Muscle layer of duodenum (tissue), 2 donors: ENCODE measurements around the gene BNIPL.

ENCODE experiments used
- H3K27ac ChIP-seq: one replicate; pipeline ENCODE4 v1.7.0; 2013; ENCODE audit warnings: mild to moderate bottlenecking, low read length
- H3K27me3 ChIP-seq: one replicate; pipeline ENCODE4 v1.7.0; 2013; ENCODE audit warnings: low read depth, mild to moderate bottlenecking, control low read depth, low read length
- H3K36me3 ChIP-seq, 2 donors: one replicate each; pipeline ENCODE4 v1.7.0; 2013; ENCODE audit warnings: low read length in 2 of 2, control low read depth in 1 of 2, mild to moderate bottlenecking in 1 of 2; ENCODE audit not compliant: insufficient read depth in 2 of 2, control insufficient read depth in 1 of 2
- H3K4me1 ChIP-seq, 2 donors: one replicate each; pipeline ENCODE4 v1.7.0; 2013; ENCODE audit warnings: low read length in 2 of 2, mild to moderate bottlenecking in 2 of 2, control low read depth in 1 of 2, moderate library complexity in 1 of 2; ENCODE audit not compliant: insufficient read depth in 2 of 2, control insufficient read depth in 1 of 2
- H3K4me3 ChIP-seq, 2 donors: one replicate each; pipeline ENCODE4 v1.7.0; 2013; ENCODE audit warnings: low read length in 2 of 2, low read depth in 1 of 2, mild to moderate bottlenecking in 1 of 2
- H3K9me3 ChIP-seq, 2 donors: one replicate each; pipeline ENCODE4 v1.7.0; 2013; ENCODE audit warnings: low read length in 2 of 2, control low read depth in 1 of 2, mild to moderate bottlenecking in 1 of 2; ENCODE audit not compliant: control insufficient read depth in 1 of 2
- donor health status: healthy.

The BNIPL gene

DNA sequence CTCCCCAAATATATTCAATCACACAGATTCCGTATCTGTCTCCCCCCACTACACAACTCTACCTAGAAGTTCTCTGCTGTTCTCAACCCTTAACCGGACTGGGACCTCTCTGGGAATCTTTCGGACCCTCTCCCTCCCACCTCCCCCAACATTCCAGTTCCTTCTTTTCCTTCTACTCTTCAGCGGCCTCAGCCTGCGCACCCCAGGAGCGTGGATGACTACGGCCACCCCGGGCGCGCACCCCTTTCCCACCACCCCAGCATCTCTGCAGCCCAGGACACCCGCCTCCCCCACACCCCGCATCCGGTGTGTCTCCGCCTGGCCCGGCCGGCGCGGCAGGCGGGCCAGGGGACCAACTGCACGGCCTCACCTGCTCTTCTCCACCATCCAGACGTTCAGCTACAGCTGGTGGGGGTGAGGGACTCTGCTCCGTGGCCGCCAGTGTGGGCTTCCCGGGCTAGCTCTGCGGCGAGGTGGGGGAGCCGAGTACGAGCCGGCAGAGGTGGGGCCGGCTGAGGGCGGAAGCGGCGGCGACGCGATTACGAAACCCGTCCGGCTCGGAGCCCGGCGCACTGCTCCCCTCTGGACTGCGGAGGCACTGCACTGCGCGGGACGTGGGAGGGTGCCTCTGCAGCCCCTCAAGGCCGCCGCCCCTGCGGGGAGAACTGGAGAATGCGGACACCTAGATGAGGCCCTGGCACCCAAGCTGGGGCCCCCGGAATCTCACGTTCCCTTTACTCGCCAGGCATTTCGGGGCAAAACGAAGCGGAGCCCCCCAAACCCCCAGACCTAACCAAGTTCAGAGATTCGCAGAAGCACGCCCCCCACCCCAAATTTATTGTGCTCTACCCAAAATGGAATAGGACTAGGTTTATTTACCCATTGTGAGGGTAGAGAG, 23.0 kb downstream of the BNIPL start, which contains the start of gene CDC42SE1:
CDC42SE1 (minus strand) TSS at position 514 of the 898 bp plus-strand sequence. CDS start 3,892 bp downstream, outside the sequence.
- Histone ChIP-seq H3K4me1 (peaks cover 7 to 41% of the 10 kb centered on the region in 2 donors), H3K27me3 (no peaks in the 10 kb centered on the region), H3K4me3 (peak within 1 kb of the TSS; percentile 90 to 99), H3K27ac (peak within 1 kb of the TSS; percentile 98), H3K9me3 (no peaks in the 10 kb centered on the region), H3K36me3 (peaks cover 19 to 34% of the 10 kb centered on the region in 2 donors)

DNA sequence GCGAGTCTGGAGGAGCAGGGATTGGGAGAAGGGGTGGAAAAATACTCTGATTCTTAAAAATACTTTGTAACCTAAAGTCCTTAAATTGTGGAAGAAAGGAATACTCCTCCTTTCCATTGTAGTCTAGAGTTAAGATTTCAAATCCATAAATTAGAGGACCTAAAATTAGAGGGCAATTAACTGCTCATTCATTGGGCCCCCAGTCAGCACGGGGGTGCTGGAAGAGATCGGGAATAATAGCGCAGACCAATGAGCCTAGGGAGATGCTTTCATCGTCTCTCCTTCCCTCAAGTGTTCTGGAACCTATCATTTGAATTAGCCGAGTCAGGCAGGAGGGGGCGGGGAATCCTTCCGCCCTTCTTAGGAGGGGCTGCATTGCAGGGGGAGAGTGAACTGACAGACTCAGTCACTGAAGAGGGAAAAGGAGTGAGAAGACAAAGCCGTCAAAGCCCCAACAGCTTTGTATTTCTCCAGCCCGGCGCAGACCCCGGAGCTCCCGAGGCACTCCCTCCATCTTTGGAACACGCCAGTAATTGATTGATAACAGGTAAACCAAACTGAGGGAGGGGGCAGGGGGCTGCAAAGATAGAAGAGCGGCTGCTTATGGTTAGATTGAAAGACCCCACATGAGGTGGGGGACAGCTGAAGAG, 23.7 kb downstream of the BNIPL start, which contains the start of gene MLLT11:
MLLT11 (plus strand) TSS at position 391 of the 650 bp plus-strand sequence. CDS start 6,828 bp downstream, outside the sequence.
- peaks cover 11 to 26% of the 10 kb centered on the region in 2 donors for H3K36me3 ChIP-seq
- H3K4me1 ChIP-seq: peaks cover 7 to 41% of the 10 kb centered on the region in 2 donors
- H3K4me3 ChIP-seq: peak within 1 kb of the TSS; percentile 90 to 99
- no peaks in the 10 kb centered on the region for H3K27me3 ChIP-seq
- H3K9me3 ChIP-seq: no peaks in the 10 kb centered on the region
- peak within 1 kb of the TSS; percentile 98 for H3K27ac ChIP-seq

DNA sequence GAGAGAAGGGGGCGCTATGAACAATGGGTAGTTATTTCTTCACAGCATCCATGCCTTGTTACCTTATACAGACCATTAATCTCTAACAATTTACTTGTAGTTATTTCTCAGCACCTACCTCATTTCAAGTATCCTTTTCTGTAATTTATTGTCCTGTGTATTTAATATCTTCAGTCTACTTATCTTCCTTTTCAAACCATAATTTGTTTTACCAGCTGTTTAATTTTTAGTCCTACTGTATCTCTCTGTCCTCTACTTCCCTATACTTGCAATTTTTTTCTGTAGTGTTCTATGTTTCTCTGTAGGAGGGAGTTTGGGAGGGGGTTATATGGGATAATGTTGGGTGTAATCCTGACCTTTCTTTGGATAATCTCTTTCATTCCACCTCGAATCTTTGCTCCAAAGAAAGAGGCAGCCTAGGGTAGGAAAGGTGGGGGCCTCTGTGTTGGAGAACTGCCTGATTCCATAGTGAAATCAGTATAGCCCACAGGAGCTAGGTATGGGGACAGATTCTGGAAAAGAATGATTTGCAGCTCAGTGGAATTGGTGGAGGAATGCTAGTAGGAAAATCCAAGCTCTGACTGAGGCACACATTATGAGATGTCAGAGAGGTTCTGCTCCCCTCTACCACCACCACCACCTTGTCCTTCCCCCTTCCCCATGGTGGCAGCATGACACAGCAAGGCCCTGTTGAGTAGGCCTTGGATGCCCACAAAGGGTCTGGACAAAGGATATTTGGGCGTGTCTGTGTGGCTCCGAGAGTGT, 24.5 kb downstream of the BNIPL start:
- Histone ChIP-seq H3K4me1 (peaks cover 7 to 35% of the 10 kb centered on the region in 2 donors), H3K27me3 (no peaks in the 10 kb centered on the region), H3K36me3 (peaks cover 4 to 19% of the 10 kb centered on the region in 2 donors), H3K4me3 (peak overlapping the region; percentile 90 to 99), H3K27ac (peak overlapping the region; percentile 98), H3K9me3 (no peaks in the 10 kb centered on the region)

DNA sequence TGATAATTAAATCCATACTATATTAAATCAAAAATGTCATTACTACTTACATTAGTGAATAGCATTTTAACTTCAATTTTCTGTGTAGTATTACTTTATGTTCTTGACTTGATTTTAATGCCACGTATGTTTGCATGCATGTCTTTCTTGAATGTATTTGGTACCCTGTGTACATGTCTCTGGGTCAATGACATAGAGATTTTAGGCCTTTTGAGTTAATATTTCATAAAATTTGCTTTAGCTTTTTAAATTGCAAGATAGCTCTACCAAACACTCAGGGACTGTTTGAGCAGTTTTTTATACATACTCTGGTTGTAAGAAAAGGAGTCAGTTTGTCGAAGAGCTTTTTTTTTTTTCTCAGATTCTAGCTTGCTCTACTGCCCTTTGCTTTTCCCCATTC, 25.3 kb downstream of the BNIPL start:
- Histone ChIP-seq H3K27ac (no peak overlapping the region), H3K36me3 (peaks cover 0 to 17% of the 10 kb centered on the region in 2 donors), H3K4me1 (peaks cover 4 to 26% of the 10 kb centered on the region in 2 donors), H3K4me3 (peak overlapping the region; percentile 90 to 99), H3K9me3 (no peaks in the 10 kb centered on the region), H3K27me3 (no peaks in the 10 kb centered on the region)

DNA sequence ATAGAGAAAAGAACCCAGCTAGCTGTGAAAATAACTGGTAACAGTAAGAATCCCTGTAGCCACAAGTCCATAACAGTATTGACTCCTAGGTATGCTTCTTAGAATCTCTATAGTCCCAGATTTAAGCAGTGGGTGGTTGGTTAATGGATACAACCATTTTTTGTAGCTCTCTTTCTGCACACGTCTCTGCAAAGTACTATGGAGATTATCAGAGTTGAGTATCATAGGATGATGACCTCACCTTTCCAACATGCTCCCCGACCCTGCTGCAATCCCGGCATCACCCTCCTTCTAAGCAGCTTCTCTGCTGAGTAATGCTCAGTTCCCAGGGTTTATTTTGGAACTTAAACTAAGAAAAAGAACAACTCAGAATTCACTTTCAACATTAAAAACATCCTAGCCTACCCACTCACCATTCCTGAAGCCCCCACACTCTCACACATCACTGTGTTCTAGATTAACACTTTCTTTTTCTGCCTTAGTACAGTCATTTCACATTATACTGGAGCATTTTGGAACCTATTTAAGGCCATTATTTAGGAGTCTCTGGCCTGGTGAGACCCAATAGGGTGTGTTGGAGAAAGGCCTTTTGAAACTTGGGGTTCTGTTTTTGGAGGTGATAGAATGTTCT, 26.5 kb downstream of the BNIPL start:
- Histone ChIP-seq H3K4me1 (peaks cover 0 to 15% of the 10 kb centered on the region in 2 donors), H3K4me3 (no peak overlapping the region), H3K27me3 (no peaks in the 10 kb centered on the region), H3K27ac (no peak overlapping the region), H3K9me3 (no peaks in the 10 kb centered on the region), H3K36me3 (peaks cover 0 to 17% of the 10 kb centered on the region in 2 donors)

DNA sequence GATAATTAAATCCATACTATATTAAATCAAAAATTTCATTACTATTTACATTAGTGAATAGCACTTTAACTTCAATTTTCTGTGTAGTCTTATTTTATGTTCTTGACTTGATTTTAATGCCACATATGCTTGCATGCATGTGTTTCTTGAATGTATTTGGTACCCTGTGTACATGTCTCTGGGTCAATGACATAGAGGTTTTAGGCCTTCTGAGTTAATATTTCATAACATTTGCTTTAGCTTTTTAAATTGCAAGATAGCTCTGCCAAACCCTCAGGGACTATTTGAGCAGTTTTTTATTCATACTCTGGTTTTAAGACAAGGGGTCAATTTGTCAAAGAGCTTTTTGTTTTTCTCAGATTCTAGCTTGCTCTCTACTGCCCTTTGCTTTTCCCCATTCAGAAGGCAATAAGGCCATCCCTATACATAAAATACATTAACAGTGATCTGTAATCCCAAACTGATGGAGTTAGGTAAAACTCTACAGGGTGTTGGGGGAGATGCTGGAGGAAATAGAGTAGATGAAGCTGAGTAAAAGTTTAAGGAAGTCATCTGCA, 28.8 kb downstream of the BNIPL start:
- Histone ChIP-seq H3K4me1 (peaks cover 0 to 8% of the 10 kb centered on the region in 2 donors), H3K9me3 (no peaks in the 10 kb centered on the region), H3K27ac (no peak overlapping the region), H3K36me3 (no peaks in the 10 kb centered on the region), H3K4me3 (no peak overlapping the region), H3K27me3 (no peaks in the 10 kb centered on the region)

DNA sequence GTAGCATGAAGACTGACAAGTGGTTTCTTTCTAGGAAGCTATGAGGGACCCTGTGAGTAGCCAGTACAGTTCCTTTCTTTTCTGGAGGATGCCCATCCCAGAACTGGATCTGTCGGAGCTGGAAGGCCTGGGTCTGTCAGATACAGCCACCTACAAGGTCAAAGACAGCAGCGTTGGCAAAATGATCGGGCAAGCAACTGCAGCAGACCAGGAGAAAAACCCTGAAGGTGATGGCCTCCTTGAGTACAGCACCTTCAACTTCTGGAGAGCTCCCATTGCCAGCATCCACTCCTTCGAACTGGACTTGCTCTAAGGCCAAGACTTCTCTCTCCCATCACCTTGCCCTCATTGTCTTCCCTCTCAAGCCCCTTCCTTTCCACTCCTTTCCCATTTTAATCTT, 30.8 kb downstream of the BNIPL start:
- H3K4me3 ChIP-seq: no peak overlapping the region
- H3K9me3 ChIP-seq: no peaks in the 10 kb centered on the region
- peaks cover 0 to 7% of the 10 kb centered on the region in 2 donors for H3K4me1 ChIP-seq
- H3K27me3 ChIP-seq: no peaks in the 10 kb centered on the region
- no peak overlapping the region for H3K27ac ChIP-seq
- peaks cover 0 to 3% of the 10 kb centered on the region in 2 donors for H3K36me3 ChIP-seq

DNA sequence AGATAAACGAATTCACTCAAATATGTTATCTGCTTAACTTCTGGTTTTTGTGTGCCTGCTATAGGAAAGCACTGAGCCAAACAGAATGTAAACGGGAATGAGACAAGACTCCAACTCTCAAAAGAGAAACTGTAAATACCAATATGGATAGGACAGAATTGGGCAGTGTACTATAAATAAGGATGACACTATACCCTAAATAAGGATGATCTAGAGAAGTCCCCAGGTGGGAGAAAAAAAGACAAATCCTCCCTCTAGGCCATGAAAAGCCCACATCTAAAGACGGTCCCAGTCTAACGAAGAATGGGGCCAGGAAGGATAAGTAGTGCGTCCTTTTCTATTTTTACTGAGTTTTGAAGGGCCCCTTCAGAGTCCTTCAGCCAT, 32.7 kb downstream of the BNIPL start:
- Histone ChIP-seq H3K4me3 (no peak overlapping the region), H3K36me3 (peaks cover 0 to 9% of the 10 kb centered on the region in 2 donors), H3K27me3 (no peaks in the 10 kb centered on the region), H3K9me3 (no peaks in the 10 kb centered on the region), H3K27ac (no peak overlapping the region), H3K4me1 (peaks cover 0 to 7% of the 10 kb centered on the region in 2 donors)

DNA sequence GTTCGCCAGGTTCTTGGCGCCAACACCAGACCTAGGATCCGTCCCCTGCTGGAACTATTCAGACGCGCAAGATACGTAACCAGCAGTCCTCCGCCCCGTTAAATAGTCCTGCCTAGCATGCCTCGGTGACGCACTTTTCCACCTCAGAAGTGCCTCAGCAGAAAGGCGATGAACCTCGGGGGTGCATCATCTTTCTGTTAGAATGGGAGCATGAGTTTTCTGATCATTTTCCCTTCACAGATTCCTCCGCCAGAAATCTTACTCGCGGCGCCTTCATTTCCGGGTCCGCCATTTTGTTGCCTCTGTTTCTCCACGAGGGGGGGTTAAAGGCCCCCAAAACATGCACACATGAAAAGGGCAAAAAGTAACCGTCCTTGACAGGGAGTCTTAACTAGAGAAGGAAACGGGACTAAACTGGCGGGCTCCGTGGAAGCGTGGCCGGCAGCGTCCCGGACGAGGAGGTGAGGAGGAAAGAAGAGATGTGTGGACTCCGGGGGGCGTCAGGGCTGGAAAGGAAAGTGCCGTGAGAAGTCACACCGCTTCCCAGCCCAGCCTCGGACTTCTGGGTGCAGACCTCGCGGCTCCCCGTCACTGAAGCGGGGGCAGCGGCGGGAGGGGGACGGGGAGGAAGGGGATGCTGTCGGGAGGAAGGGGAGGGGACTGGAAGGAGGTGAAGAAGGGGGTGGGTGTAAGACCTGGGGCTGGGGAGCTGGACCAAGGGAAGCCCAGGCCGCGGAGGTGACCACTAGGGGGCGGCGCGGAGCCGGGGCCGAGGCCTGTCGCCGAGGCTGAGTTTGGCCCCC, 34.3 kb downstream of the BNIPL start, which contains the start of gene GABPB2:
GABPB2 (plus strand) TSS at position 288 of the 803 bp plus-strand sequence. CDS start 17,429 bp downstream, outside the sequence.
- H3K9me3 ChIP-seq: no peaks in the 10 kb centered on the region
- H3K4me3 ChIP-seq: peak within 1 kb of the TSS; percentile 80 to 95
- H3K27ac ChIP-seq: peak within 1 kb of the TSS; percentile 100
- H3K27me3 ChIP-seq: no peaks in the 10 kb centered on the region
- peaks cover 0 to 7% of the 10 kb centered on the region in 2 donors for H3K4me1 ChIP-seq
- H3K36me3 ChIP-seq: peaks cover 0 to 9% of the 10 kb centered on the region in 2 donors

DNA sequence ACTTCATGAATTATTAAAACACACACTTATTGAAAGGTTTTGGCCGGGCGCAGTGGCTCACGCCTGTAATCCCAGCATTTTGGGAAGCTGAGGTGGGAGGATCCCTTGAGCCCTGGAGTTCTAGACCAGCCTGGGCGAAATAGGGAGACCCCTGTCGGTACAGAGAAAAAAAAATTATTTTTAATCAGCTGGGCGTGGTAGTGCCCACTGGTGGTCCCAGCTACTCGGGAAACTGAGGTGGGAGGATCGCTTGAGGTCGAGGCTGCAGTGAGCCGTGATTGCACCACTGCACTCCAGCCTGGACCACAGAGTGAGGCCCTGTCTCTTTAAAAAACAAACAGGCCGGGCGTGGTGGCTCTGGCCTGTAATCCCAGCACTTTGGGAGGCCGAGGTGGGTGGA, 35.8 kb downstream of the BNIPL start:
- no peaks in the 10 kb centered on the region for H3K27me3 ChIP-seq
- no peak overlapping the region for H3K27ac ChIP-seq
- H3K9me3 ChIP-seq: no peaks in the 10 kb centered on the region
- H3K4me3 ChIP-seq: no peak overlapping the region
- H3K4me1 ChIP-seq: peaks cover 0 to 7% of the 10 kb centered on the region in 2 donors
- H3K36me3 ChIP-seq: peaks cover 0 to 9% of the 10 kb centered on the region in 2 donors
